ENCODE results near the gene RPN1.

The RPN1 gene

GRCh38 chr3:128578346-128578745, 72.3 kb downstream of the RPN1 start:
- TF ChIP-seq CTCF (IDR thresholded peaks at IDR 0.05; ENCODE audit: low read length, missing control alignments), result no peak
- H3K4me3 ChIP-seq (replicated peaks; ENCODE audit: low read depth, low read length), result no peak overlapping the region
- DNase-seq (ENCODE audit: low read depth), result no peak

GRCh38 chr3:128577711-128578110, 72.9 kb downstream of the RPN1 start:
- TF ChIP-seq CTCF (IDR thresholded peaks at IDR 0.05; ENCODE audit: low read length, missing control alignments), result no peak
- H3K4me3 ChIP-seq (replicated peaks; ENCODE audit: low read depth, low read length), result no peak overlapping the region
- no peak for DNase-seq (ENCODE audit: low read depth)

GRCh38 chr3:128576290-128576689, 74.3 kb downstream of the RPN1 start:
- no peak for TF ChIP-seq CTCF (IDR thresholded peaks at IDR 0.05; ENCODE audit: low read length, missing control alignments)
- no peak overlapping the region for H3K4me3 ChIP-seq (replicated peaks; ENCODE audit: low read depth, low read length)
- DNase-seq (ENCODE audit: low read depth), result no peak

GRCh38 chr3:128575777-128576176, 74.8 kb downstream of the RPN1 start:
- DNase-seq (ENCODE audit: low read depth), result no peak
- H3K4me3 ChIP-seq (replicated peaks; ENCODE audit: low read depth, low read length), result no peak overlapping the region
- TF ChIP-seq CTCF (IDR thresholded peaks at IDR 0.05; ENCODE audit: low read length, missing control alignments), result no peak

- TF ChIP-seq CTCF (IDR thresholded peaks at IDR 0.05; ENCODE audit: low read length, missing control alignments), result no peak
- no peak overlapping the region for H3K4me3 ChIP-seq (replicated peaks; ENCODE audit: low read depth, low read length)
- no peak for DNase-seq (ENCODE audit: low read depth)
Measured at GRCh38 chr3:128573707-128574162, 76.9 kb downstream of the RPN1 start.

GRCh38 chr3:128573160-128573559, 77.5 kb downstream of the RPN1 start:
- no peak for TF ChIP-seq CTCF (IDR thresholded peaks at IDR 0.05; ENCODE audit: low read length, missing control alignments)
- H3K4me3 ChIP-seq (replicated peaks; ENCODE audit: low read depth, low read length), result no peak overlapping the region
- DNase-seq (ENCODE audit: low read depth), result no peak

GRCh38 chr3:128572644-128573105, 77.9 kb downstream of the RPN1 start:
- H3K4me3 ChIP-seq (replicated peaks; ENCODE audit: low read depth, low read length), result no peak overlapping the region
- TF ChIP-seq CTCF (IDR thresholded peaks at IDR 0.05; ENCODE audit: low read length, missing control alignments), result peak; percentile 32
- no peak for DNase-seq (ENCODE audit: low read depth)
